Measurements from ENCODE around the gene PTPN7.
A peak's percentile ranks its signal among the peaks of the same experiment; 100 is the strongest.
"Not testable (repeated sequence)": the region's sequence is repeated elsewhere in the genome, so short reads cannot be mapped to it uniquely, and the experiment has no call there.

PTPN7 gene

DNA sequence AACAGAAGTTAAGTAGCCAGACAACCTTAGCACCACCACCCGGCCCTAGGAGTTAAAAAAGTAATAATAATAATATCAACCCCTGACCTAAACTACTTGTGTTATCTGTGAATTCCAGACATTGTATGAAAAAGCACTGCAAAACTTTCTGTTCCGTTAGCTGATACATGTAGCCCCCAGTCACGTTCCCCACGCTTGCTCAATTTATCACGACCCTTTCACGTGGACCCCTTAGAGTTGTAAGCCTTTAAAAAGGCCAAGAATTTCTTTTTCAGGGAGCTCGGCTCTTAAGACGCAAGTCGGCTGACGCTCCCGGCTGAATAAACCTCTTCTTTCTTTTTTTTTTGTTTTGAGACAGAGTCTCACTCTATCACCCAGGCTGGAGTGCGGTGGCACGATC is 6.7 kb upstream of the PTPN7 start:
- not testable (repeated sequence) for DNase-seq (ENCODE audit: low read depth in 2 of 2)

GRCh38 chr1:202165942-202166843 is 5.8 kb upstream of the PTPN7 start:
- DNase-seq (ENCODE audit: low read depth in 2 of 2) = no peak

GRCh38 chr1:202165267-202165941 is 5.0 kb upstream of the PTPN7 start:
- DNase-seq (ENCODE audit: low read depth in 2 of 2) = no peak

DNA sequence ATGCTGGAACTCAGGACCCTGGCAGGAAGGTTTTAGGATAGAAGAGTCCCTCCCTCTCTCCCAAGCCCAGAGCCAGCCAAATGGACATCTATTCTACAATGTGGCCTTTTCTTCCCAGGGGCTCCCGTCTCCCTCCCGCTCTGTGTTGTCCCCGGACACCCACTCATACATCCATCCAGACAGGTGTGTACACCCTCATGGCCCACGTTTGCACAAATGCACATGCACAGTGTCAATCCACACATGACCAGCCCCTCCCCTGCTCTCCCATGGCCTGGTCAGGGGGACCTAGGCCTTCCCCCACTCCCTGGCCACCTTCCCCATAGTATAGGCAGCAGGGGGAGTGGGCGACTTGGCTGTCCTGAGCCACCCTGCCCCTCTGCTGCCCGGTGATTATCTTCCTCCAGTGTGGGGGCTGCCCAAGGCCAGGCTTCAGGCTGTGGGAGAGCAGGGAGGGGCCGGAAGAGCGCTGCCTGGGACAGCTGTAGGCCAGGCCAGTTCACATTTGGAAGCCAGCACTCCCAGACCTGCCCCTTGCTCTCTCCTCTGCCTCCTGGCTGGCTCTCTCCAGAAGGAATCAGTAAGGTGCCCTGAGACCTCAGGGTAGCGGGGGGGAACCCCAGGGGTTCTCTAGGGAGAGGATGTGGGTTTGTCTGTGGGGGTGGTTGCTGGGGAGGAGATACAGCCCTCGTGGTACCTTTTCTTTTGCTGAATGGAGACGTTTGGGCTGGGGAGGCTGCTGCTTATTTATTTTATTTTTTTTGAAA is 4.1 kb upstream of the PTPN7 start:
- DNase-seq (ENCODE audit: low read depth in 2 of 2) = peak; percentile 45 to 67

DNA sequence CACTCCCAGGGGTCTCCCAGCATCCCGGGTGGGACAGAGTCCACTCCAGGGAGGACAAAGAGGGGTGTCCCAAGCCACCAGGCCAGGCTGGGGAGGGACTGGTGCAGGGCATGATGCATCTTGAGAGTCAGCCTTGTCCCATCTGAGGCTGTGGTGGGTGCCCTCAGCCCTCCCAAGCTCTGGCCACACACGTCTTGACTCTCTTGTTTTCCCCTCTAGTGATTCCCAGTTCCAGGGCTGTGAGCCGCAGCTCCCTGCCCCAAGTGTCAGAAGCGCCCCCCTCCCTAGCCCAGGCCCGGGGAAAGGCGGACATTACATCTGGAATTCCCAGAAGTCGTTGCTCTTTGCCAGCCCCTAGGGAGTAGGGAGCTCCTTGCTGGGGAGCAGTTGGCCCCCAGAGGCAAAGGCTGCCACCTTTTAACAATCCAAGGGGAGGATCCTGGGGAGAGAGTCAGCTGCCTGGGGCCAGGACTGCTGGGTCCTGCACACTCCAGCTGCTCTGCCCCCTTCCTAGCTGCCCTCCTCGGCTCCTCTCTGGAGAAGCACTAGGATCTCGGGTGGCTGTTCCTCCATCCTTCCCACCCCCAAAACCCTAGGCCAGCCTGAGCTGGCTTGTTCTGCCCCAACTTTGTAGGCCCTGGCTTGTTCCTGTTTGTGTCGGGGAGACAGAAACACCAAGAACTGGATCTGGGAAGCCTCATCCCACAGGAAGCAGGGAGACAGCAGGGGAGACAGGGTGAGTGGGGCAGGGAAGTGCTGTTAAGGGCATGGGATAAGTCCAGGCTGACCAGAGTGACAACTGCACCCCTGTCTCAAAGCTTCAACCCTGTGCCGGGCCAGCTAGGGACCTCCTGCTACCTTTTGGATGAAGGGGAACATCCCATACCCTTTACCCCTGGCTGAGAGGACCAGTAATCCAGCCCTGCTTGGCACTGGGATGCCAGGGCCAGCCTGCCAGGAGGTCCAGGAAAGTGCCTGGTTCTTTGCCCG is 3.2 kb upstream of the PTPN7 start:
- DNase-seq (ENCODE audit: low read depth in 2 of 2) = no peak

DNA sequence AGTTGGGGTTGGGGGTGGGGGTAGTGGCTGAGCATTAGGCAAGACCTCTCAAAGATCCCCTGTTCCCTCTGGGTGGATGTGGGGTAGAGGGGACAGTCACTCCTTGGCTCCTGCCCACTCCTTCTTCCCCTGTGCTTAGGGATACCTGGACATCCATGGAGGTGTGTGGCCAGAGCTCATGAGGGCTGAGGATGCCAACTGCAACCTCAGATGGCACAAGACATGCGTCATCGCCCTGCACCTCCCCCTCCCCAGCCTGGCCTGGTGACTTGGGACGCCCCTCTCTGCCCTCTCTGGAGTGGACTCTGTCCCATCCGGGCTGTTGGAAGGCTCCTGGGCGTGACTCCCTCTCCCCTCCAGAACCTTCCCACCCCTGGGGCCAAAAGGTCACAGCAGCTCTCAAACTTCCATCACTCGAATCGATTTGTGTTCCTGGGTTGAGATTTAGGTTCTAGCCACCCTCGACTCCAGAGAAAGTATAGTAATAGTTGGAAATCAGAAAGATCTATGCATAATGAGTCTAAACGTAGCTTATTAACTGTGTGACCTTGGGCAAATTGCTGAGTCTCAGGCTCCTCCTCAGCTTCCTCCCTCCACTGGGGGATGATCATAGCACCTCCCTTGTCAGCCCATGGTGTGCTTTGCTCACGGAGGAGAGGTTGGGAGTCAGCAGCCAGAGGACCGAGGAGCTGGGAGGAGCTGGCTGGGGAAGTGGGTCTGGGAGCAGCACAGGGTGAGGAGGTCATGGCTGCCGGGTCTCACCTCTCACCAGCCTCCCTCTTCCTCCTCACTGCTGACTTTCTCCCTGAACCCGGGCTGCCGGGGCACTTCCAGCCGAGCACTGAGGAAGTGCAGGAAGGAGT is 2.2 kb upstream of the PTPN7 start:
- no peak for DNase-seq (ENCODE audit: low read depth in 2 of 2)

GRCh38 chr1:202162047-202162417 is 1.6 kb upstream of the PTPN7 start:
- DNase-seq (ENCODE audit: low read depth in 2 of 2) = peak; percentile 42 to 60

- no peak for DNase-seq (ENCODE audit: low read depth in 2 of 2)
These were observed 997 bp upstream of the PTPN7 start for GRCh38 chr1:202161151-202162046.

GRCh38 chr1:202159534-202160371 is 649 bp downstream of the PTPN7 start:
- no peak for DNase-seq (ENCODE audit: low read depth in 2 of 2)

- DNase-seq (ENCODE audit: low read depth in 2 of 2) = no peak
These were observed 1.4 kb downstream of the PTPN7 start for GRCh38 chr1:202158810-202159533.

DNA sequence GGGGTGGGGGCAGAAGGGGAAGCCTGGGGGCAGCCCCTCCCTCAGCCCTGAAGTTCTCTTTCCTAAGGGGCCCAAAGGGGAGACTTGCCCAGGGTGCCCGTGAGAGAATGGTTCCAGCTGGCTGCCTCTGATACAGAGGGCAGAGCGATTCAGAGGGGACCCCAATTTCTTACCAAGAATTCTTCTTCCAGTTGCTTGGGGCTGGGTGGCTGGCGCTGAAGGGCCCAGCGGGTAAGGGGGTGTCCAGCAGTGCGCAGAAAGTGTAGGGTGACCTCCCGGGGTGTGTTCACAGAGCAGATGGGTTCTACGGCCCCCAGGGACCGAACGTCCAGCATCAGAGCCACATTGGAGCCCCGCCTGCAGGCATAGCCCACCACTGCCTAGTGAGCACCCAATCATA is 2.5 kb downstream of the PTPN7 start:
- no peak for DNase-seq (ENCODE audit: low read depth in 2 of 2)

GRCh38 chr1:202156590-202156989 is 3.8 kb downstream of the PTPN7 start:
- no peak for DNase-seq (ENCODE audit: low read depth in 2 of 2)

- DNase-seq (ENCODE audit: low read depth in 2 of 2) = no peak
These were observed 4.9 kb downstream of the PTPN7 start for GRCh38 chr1:202155478-202156021.

- no peak for DNase-seq (ENCODE audit: low read depth in 2 of 2)
These were observed 5.5 kb downstream of the PTPN7 start for GRCh38 chr1:202154766-202155477.

DNA sequence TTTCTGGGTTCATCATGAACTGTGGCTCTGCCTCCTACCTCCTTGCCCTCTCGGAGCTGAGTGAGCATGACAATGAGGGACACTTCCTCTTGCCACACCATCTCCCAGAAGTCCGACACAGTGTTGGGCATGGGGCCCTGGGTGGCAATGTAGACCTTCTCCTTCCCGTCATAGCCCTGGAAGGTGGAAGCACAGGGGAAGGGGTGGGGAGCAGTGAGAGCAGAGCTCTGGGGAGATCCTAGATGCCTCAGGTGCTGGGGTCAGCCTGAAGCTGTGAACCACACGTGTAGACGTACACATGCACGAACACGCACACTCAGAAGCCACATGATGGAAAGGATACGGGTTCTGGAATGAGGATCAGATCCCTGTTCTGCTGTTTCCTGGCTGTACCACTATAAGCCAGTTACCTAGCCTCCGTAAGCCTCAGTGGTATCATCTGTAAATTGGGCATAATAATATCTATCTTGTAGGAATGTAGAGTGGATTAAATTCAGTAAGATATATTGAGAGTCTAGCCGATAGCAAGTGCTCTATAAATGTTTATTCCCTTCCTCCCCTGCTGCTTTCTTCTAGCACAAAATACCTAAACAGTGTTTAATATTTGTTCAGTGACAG is 6.1 kb downstream of the PTPN7 start:
- no peak for DNase-seq (ENCODE audit: low read depth in 2 of 2)

GRCh38 chr1:202153284-202153683 is 7.1 kb downstream of the PTPN7 start:
- no peak for DNase-seq (ENCODE audit: low read depth in 2 of 2)
